Spleen (tissue), 11 donors: ENCODE results near the gene SORCS1. TPM values are rescaled to one million over a fixed set of nuclear protein-coding genes. Genes with fewer than 3 reads are reported as not detected.

Experiments
- DNase-seq: peaks from one replicate; pipeline ENCODE4 v3.0.0-alpha.2; 2020
- H3K27ac ChIP-seq, 8 donors: fragments of 200-600 bp; sonication (generic) in 7 of 8; 1 replicate in 4 of 8; 2 replicates in 4 of 8; pipeline versions ENCODE4 v1.5.0 to v1.8.0; 2016 to 2021; ENCODE audit warnings: inconsistent platforms in 4 of 8, mild to moderate bottlenecking in 4 of 8, moderate library complexity in 1 of 8
- H3K27me3 ChIP-seq, 7 donors: fragments of 200-600 bp; sonication (generic) in 6 of 7; replicated peaks in 1 of 7; 1 replicate in 4 of 7; 2 replicates in 3 of 7; pipeline versions ENCODE4 v1.5.0 to v1.8.0; 2016 to 2021; ENCODE audit warnings: inconsistent platforms in 3 of 7, mild to moderate bottlenecking in 1 of 7
- H3K36me3 ChIP-seq, 6 donors: fragments of 200-600 bp; sonication (generic) in 5 of 6; 1 replicate in 4 of 6; 2 replicates in 2 of 6; pipeline versions ENCODE4 v1.5.0 to v1.8.0; 2016 to 2021; ENCODE audit warnings: inconsistent platforms in 2 of 6
- H3K4me1 ChIP-seq, 6 donors: fragments of 200-600 bp; sonication (generic) in 5 of 6; 1 replicate in 3 of 6; 2 replicates in 3 of 6; pipeline versions ENCODE4 v1.5.0 to v1.8.0; 2016 to 2021; ENCODE audit warnings: inconsistent platforms in 3 of 6
- H3K4me3 ChIP-seq, 8 donors: fragments of 200-600 bp; sonication (generic) in 7 of 8; 1 replicate in 4 of 8; 2 replicates in 4 of 8; pipeline versions ENCODE4 v1.5.0 to v1.8.0; 2016 to 2021; ENCODE audit warnings: inconsistent platforms in 4 of 8, mild to moderate bottlenecking in 4 of 8, moderate library complexity in 2 of 8
- H3K9me3 ChIP-seq, 8 donors: fragments of 200-600 bp; sonication (generic) in 7 of 8; 1 replicate in 4 of 8; 2 replicates in 4 of 8; pipeline versions ENCODE4 v1.5.0 to v1.8.0; 2016 to 2021; ENCODE audit warnings: inconsistent platforms in 4 of 8
- CTCF ChIP-seq, 11 experiments: fragments of 200-600 bp in 7 of 11; fragments of 450-650 bp in 4 of 11; sonication (generic) in 4 of 11; IDR thresholded peaks in 8 of 11; conservative IDR thresholded peaks in 3 of 11; 1 replicate in 7 of 11; 2 replicates in 4 of 11; pipeline versions ENCODE4 v1.4.0 to v1.8.0; 2016 to 2021; ENCODE audit warnings: antibody characterized with exemption in 11 of 11, inconsistent platforms in 4 of 11, mild to moderate bottlenecking in 1 of 11
- POLR2A ChIP-seq, 3 donors: fragments of 450-650 bp; IDR thresholded peaks; one replicate each; pipeline ENCODE4 v1.5.1; 2017; ENCODE audit warnings: antibody characterized with exemption in 3 of 3, mild to moderate bottlenecking in 1 of 3
- POLR2AphosphoS5 ChIP-seq, 3 donors: sonication (generic); formaldehyde crosslinking; IDR thresholded peaks; one replicate each; pipeline ENCODE4 v1.5.1; 2017; ENCODE audit warnings: antibody characterized with exemption in 3 of 3
- WGBS, 5 donors: extraction: QIAGEN DNeasy Blood & Tissue Kit in 3 of 5; methylation state at CpG; one replicate each; pipeline versions ENCODE4 v1.1.5 to v1.1.7; 2013 to 2018; 5-methylcytosine and 5-hydroxymethylcytosine counted together
- intact Hi-C: fragments of 100-400 bp; cut with DNase I; formaldehyde crosslinking; loops from one replicate; pipeline ENCODE4 v1.15.0; 2023; ENCODE audit warnings: low total_unique reads
- polyA plus RNA-seq, 3 donors: library from polyadenylated mRNA; stranded (reverse); fragments of 200-250 nt; gene quantifications; one replicate each; pipeline ENCODE4 v1.2.1, GENCODE V29; 2013
- total RNA-seq, 7 donors: library from RNA; depleted of rRNA in 3 of 7; stranded (reverse); fragments of >200 nt in 3 of 7; fragmentation: NEBNext Ultra II Directional in 4 of 7; extraction: Animal tissue kit (Norgen Biotek cat#: 25700) in 4 of 7; gene quantifications; one replicate each; pipeline versions ENCODE4 v1.1.0 to v1.2.1, GENCODE V29; 2016 to 2021
- donor health status: healthy with polysubstance abuse.
- donor health status: DM: no; HTN: no; CAD: no; lungs with moderate emphysema.
- donor health status: DM: no; HTN: no; CAD: no.
- donor health status: Bipolar disorder and iron deficiency.
- donor health status: healthy.
- donor health status: DM: no; HTN: no; CAD: no.
- donor health status: DM: yes; HTN: yes; CAD: no.

SORCS1 gene
- total and polyA plus RNA-seq, 10 donors = 0.67 to 2.7 (median 1.6) TPM

GRCh38 chr10:107072786-107073185 is 91.7 kb downstream of the SORCS1 start:
- Histone ChIP-seq H3K36me3 (no peaks in the 10 kb centered on the region), H3K4me3 (no peak overlapping the region), H3K27me3 (no peaks in the 10 kb centered on the region), H3K9me3 (no peaks in the 10 kb centered on the region), H3K27ac (no peak overlapping the region), H3K4me1 (no peaks in the 10 kb centered on the region)
- DNase-seq = no peak
- 72 to 83% (median 77%) methylated on average over 5 of the region's 5 CpGs for WGBS, 5 donors
- no peak for TF ChIP-seq POLR2AphosphoS5 (IDR thresholded peaks at IDR 0.05)
- no peak for TF ChIP-seq CTCF (IDR thresholded peaks at IDR 0.05 in 8 of 11, conservative IDR thresholded peaks at IDR 0.05 in 3 of 11)
- no peak for TF ChIP-seq POLR2A (IDR thresholded peaks at IDR 0.05)
- intact Hi-C loops = no loop called here

GRCh38 chr10:107072028-107072427 is 92.5 kb downstream of the SORCS1 start:
- no peak overlapping the region for H3K4me3 ChIP-seq
- 69 to 74% (median 71%) methylated on average over 3 of the region's 3 CpGs for WGBS, 5 donors
- no peaks in the 10 kb centered on the region for H3K4me1 ChIP-seq
- no peaks in the 10 kb centered on the region for H3K36me3 ChIP-seq
- no peaks in the 10 kb centered on the region for H3K27me3 ChIP-seq
- no peak overlapping the region for H3K27ac ChIP-seq
- intact Hi-C loops = no loop called here
- no peaks in the 10 kb centered on the region for H3K9me3 ChIP-seq
- TF ChIP-seq CTCF (IDR thresholded peaks at IDR 0.05 in 8 of 11, conservative IDR thresholded peaks at IDR 0.05 in 3 of 11) (no peak), POLR2AphosphoS5 (IDR thresholded peaks at IDR 0.05) (no peak), POLR2A (IDR thresholded peaks at IDR 0.05) (no peak)
- DNase-seq = no peak

GRCh38 chr10:107071301-107071700 is 93.2 kb downstream of the SORCS1 start:
- Histone ChIP-seq H3K36me3 (no peaks in the 10 kb centered on the region), H3K9me3 (no peaks in the 10 kb centered on the region), H3K27ac (no peak overlapping the region), H3K4me1 (no peaks in the 10 kb centered on the region), H3K4me3 (no peak overlapping the region), H3K27me3 (no peaks in the 10 kb centered on the region)
- DNase-seq = no peak
- intact Hi-C loops = no loop called here
- TF ChIP-seq POLR2A (IDR thresholded peaks at IDR 0.05) (no peak), POLR2AphosphoS5 (IDR thresholded peaks at IDR 0.05) (no peak), CTCF (IDR thresholded peaks at IDR 0.05 in 8 of 11, conservative IDR thresholded peaks at IDR 0.05 in 3 of 11) (no peak)
- WGBS, 5 donors = 83 to 91% (median 86%) methylated on average over 4 of the region's 4 CpGs

- no peak for DNase-seq
- Histone ChIP-seq H3K27ac (no peak overlapping the region), H3K4me3 (no peak overlapping the region), H3K36me3 (no peaks in the 10 kb centered on the region), H3K27me3 (no peaks in the 10 kb centered on the region), H3K4me1 (no peaks in the 10 kb centered on the region), H3K9me3 (no peaks in the 10 kb centered on the region)
- intact Hi-C loops = no loop called here
- WGBS, 5 donors = 43 to 67% (median 59%) methylated on average over 4 of the region's 4 CpGs
- no peak for TF ChIP-seq POLR2AphosphoS5 (IDR thresholded peaks at IDR 0.05)
- TF ChIP-seq CTCF (IDR thresholded peaks at IDR 0.05 in 8 of 11, conservative IDR thresholded peaks at IDR 0.05 in 3 of 11) = no peak
- no peak for TF ChIP-seq POLR2A (IDR thresholded peaks at IDR 0.05)
Observed at GRCh38 chr10:107067843-107068242, 96.7 kb downstream of the SORCS1 start.
